Measurements from ENCODE around the gene RNF19B.
"Not testable (repeated sequence)": the region's sequence is repeated elsewhere in the genome, so short reads cannot be mapped to it uniquely, and the experiment has no call there.

Gene RNF19B

DNA sequence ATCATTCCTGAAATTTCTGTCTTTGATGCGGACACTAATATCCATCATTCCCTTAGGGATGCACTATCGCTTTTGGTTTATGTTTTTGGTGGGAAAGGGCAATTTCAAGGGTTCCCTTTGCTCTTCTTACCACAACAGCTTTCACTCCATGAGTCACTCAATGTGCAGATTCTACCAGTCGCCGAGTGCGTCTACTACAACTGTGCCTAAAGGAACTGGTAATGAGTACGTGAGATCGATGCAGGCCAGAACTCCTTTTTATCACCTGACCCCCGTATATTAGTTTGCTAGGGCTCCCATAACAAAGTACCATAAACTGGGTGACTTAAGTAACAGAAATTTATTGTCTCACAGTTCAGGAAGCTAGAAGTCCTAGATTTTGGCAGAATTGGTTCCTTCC is 35.9 kb downstream of the RNF19B start:
- DNase-seq (ENCODE audit: low read depth in 2 of 2): no peak

GRCh38 chr1:32928285-32928684 is 36.3 kb downstream of the RNF19B start:
- no peak for DNase-seq (ENCODE audit: low read depth in 2 of 2)

DNA sequence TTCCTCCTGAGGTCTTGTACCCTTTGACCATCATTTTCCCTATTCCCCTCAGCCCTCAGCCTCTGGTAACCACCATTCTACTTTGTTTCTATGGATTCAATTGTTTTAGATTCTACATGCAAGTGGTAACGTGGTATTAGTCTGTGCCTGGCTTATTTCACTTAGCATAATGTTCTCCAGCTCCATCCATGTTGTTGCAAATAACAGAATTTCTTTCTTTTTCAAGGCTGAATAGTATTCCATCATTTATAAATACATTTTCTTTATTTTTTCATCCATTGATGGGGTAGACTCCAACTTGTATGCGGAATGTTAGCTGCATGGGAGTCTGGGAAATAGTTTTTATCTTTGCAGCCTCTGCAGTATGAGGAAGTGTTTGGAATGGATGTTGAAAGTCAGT is 37.2 kb downstream of the RNF19B start:
- DNase-seq (ENCODE audit: low read depth in 2 of 2): no peak

- no peak for DNase-seq (ENCODE audit: low read depth in 2 of 2)
Measured at GRCh38 chr1:32926562-32926961, 38.0 kb downstream of the RNF19B start.

DNA sequence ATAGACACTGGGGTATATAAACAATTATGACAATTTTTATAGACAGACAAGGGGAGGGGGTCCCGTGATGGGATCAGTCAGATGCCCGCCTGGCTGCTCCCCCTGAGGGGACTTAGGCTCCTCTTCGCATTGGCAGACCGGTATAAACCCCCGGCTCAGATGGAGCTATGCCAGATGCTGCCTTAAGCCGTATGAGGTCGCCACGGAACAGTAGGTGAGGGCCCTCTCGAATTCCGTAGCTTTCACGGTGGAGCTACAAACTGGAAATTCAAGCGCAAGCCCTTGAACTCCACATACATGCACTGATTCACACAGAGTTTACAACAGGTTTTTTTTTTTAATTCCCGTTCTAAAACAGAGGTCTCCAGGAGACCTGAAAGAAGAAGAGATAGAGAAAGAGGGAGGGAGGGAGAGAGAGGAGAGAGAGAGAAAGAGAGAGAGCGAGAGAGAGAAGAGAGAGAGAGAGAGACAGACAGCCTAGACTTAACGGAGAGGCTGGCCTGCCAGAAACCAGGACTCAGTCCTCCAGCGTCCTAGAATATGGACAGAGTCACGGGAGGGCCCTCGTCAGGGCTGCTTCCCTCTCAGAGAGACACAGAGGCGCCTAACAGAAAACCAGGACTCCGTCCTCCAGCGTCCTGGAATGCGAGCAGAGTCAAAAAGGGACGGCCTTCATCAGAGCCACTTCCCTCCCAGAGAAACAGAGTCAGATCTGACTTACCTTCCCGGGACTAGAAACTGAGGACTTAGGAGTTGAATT is 39.0 kb downstream of the RNF19B start:
- no peak for DNase-seq (ENCODE audit: low read depth in 2 of 2)

DNA sequence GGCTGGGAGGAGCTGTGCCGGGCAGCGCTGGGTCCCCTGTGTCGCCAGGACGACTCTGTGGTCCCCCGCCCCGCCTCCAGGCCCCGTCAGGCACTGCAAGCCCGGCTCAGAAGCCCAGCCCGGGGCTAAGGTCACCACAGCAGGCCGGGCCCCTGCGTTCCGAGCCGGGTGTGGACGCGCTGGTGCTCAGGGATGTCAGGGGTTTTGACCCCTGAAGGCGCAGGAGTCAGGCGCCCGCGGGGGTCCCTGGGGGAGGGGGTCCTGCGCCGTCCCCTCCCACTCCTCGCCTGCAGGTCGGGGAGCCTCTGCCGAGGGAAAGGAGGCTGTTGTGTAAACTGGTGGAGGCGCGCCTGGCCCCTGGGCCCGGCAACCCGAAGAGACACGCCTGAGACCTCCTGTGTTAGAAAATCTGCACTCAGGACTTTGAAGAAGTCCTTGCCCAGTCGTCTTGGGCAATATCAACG is 39.7 kb downstream of the RNF19B start:
- no peak for DNase-seq (ENCODE audit: low read depth in 2 of 2)

DNA sequence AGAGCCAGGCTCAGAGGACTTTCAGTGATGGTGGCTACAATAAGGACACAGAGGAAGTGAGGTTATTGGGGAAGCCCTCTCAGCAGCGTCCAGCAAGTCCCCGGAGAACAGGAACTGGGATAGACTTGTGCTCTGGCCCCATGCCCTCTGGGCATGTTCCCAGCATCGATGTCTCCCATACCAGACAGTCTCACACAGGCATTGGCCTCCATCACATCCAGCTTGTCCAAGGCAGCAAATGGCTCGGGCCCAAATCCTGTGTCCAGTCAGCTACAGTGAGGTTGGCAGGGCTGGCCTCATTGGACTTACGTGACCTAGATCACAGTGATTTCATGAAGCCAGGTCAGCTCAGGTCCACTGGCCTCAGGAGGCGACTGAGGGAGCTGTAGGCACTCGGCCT is 43.8 kb downstream of the RNF19B start:
- DNase-seq (ENCODE audit: low read depth in 2 of 2): no peak

GRCh38 chr1:32919811-32920733 is 44.5 kb downstream of the RNF19B start:
- no peak for DNase-seq (ENCODE audit: low read depth in 2 of 2)

DNA sequence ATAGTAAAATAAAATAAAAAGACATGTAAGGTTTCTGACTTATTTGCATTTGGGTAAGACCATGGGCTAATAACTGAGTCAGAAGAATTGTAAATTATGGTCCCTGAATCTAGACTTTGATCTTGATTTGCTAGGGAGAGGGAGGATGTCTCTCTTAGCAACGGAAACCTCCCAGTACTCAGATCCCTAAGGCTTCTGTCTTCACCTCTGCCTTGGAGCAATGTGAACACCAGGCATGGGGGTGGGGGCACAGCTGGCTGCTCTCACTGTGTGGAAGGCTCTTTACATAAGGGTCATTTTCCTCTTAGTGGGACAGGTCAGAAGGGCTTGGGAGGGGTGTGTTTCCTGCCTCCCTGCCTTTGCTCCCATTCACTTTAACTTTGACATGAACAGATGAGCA is 46.4 kb downstream of the RNF19B start:
- no peak for DNase-seq (ENCODE audit: low read depth in 2 of 2)

DNA sequence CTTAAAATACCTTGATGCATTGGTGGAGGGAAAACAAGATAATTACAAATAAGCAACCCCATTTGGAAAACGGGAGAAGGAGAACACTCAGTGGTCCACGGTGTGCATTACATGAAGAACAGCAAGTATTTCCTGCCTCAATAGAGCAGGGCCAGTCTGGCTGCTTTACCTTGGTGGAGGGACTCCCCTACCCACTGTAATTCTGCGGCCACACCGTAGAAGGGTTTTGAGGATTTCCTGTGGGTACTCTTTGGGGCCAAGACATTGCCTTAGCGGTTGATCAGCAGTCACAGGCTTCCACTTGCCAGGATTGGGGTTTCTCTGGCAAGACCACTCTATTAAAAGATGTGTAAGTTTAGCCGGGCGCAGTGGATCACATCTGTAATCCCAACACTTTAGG is 47.1 kb downstream of the RNF19B start:
- DNase-seq (ENCODE audit: low read depth in 2 of 2): no peak

GRCh38 chr1:32915766-32916706 is 48.6 kb downstream of the RNF19B start:
- no peak for DNase-seq (ENCODE audit: low read depth in 2 of 2)

DNA sequence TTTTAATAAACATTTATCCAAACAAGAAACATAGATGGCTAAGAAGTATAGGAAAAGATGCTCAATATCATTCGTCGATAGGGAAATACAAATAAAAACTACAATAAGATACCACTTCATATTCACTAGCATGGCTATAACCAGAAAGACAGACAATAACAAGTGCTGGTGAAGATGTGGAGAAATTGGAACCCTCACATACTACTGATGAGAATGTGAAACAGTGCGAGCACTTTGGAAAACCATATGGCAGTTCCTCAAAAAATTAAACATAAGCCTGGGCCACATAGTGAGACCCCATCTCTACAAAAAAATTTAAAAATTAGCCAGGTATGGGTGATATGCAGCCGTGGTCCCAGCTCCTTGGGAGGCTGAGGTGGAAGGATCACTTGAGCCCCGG is 54.3 kb downstream of the RNF19B start:
- no peak for DNase-seq (ENCODE audit: low read depth in 2 of 2)

DNA sequence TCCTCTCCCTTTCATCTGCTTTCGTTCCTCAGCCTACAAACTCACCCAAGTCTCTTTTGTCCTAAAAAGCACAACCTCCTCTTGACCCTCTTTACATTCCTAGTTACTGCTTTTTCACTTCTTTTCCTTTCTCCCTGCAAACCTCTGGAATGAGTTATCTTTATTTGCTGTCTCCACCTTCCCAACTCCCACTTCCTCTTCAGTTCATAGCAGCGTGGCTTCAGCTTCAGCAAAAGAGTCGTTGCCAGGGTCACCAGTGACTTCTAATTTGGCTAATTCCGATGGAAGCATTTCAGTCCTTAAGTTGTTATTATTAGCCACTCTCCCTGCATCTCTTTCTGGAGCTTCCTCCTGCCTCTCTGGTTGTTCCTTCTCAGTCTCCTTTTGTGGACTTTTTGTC is 57.2 kb downstream of the RNF19B start:
- no peak for DNase-seq (ENCODE audit: low read depth in 2 of 2)

DNA sequence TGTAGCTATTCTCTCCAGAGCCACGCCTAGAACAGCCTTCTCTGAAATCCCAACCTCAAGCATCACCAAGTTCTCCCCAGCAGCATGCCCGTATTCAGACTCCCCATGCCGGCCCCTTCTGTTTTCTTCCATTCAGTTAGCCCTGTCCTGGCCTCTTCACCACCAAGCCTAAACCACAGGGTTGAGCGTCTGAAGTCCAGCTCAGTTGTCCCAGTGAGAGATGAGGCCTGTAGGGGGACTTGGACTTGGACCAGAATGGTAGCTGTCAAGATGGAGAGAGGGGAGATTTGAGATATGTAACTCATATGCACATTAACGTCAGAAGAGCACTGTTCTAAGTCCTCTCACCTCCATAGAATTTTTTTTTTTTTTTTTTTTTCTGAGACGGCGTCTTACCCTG is 58.0 kb downstream of the RNF19B start:
- DNase-seq (ENCODE audit: low read depth in 2 of 2): no peak

GRCh38 chr1:32905588-32905987 is 59.0 kb downstream of the RNF19B start:
- DNase-seq (ENCODE audit: low read depth in 2 of 2): not testable (repeated sequence)

GRCh38 chr1:32904797-32905196 is 59.8 kb downstream of the RNF19B start:
- DNase-seq (ENCODE audit: low read depth in 2 of 2): no peak

GRCh38 chr1:32903991-32904785 is 60.4 kb downstream of the RNF19B start:
- no peak for DNase-seq (ENCODE audit: low read depth in 2 of 2)

DNA sequence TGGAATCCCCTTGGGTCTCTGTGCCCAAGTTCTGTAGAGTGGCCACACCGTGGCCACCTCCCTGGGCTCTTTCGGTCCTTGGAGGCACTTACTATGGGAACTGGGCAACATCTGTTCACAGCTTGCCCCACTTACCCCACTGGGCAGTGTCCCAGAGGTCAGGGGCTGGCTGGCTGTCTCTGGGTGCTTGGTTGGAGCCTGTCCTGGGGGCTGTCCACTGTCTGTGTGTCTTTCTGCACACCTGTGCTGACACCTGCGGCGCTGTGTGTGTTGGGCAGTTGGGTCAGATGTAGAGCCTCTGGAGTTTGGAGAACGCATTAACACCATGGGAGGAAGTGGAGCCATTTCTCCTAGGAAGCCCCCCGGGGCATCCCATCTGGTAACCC is 62.1 kb downstream of the RNF19B start:
- DNase-seq (ENCODE audit: low read depth in 2 of 2): no peak

DNA sequence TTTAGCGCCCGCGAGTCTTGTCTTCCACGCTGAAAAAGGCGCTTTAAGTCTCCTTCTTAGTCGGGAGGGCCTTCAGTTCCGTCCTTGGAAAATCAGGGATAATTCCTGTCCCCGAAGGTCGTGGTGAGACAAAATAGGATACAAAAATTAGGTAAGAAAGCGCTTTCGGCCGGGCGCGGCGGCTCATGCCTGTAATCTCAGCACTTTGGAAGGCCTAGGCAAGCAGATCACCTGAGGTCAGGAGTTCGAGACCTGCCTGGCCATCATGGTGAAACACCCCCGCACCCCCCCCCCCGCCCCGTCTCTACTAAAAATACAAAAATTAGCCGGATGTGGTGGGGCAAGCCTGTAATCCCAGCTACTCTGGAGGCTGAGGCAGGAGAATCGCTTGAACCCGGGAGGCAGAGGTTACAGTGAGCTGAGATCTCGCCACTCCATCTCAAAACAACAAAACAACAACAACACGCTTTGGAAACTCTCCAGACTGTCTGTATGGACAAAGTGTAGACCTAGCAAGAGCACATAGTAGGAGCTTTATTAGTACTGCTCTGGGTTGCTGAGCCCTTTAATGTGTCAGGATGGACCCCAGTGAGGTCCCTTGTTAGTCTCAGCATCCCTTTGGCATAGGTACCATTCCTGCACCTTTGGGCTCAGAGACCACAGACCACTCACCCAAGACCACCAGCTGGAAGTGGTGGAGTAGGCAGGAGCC is 62.6 kb downstream of the RNF19B start:
- no peak for DNase-seq (ENCODE audit: low read depth in 2 of 2)
